ENCODE results near the gene E2F2. TPM values are rescaled to one million over a fixed set of nuclear protein-coding genes. Genes with fewer than 3 reads are reported as not detected.

Gene E2F2
- total and polyA plus RNA-seq, 2 of the 13 experiments (the other 11 are each of a cell fraction or from before 2014, with no cell fraction given) = 0.65 to 6.6 TPM

- TF ChIP-seq, protein P1, sequence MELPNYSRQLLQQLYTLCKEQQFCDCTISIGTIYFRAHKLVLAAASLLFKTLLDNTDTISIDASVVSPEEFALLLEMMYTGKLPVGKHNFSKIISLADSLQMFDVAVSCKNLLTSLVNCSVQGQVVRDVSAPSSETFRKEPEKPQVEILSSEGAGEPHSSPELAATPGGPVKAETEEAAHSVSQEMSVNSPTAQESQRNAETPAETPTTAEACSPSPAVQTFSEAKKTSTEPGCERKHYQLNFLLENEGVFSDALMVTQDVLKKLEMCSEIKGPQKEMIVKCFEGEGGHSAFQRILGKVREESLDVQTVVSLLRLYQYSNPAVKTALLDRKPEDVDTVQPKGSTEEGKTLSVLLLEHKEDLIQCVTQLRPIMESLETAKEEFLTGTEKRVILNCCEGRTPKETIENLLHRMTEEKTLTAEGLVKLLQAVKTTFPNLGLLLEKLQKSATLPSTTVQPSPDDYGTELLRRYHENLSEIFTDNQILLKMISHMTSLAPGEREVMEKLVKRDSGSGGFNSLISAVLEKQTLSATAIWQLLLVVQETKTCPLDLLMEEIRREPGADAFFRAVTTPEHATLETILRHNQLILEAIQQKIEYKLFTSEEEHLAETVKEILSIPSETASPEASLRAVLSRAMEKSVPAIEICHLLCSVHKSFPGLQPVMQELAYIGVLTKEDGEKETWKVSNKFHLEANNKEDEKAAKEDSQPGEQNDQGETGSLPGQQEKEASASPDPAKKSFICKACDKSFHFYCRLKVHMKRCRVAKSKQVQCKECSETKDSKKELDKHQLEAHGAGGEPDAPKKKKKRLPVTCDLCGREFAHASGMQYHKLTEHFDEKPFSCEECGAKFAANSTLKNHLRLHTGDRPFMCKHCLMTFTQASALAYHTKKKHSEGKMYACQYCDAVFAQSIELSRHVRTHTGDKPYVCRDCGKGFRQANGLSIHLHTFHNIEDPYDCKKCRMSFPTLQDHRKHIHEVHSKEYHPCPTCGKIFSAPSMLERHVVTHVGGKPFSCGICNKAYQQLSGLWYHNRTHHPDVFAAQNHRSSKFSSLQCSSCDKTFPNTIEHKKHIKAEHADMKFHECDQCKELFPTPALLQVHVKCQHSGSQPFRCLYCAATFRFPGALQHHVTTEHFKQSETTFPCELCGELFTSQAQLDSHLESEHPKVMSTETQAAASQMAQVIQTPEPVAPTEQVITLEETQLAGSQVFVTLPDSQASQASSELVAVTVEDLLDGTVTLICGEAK (IDR thresholded peaks at IDR 0.05) = no peak
- TF ChIP-seq, protein P1 (CRISPR knock-in tag; IDR thresholded peaks at IDR 0.05) = 0 out of 2 replicates have a peak, but pooled peaks have one; percentile 3
- TF ChIP-seq SRY (CRISPR knock-in tag; IDR thresholded peaks at IDR 0.05) (peak; percentile 14; the same call in 1 of the 2 replicates), ZNF558 (CRISPR knock-in tag; IDR thresholded peaks at IDR 0.05; ENCODE audit: borderline replicate concordance) (0 out of 2 replicates have a peak, but pooled peaks have one; percentile 63), SMAD3 (CRISPR knock-in tag; IDR thresholded peaks at IDR 0.05) (no peak), ARNTL (CRISPR knock-in tag; IDR thresholded peaks at IDR 0.05) (0 out of 2 replicates have a peak, but pooled peaks have one; percentile 6), ZNF503 (CRISPR knock-in tag; IDR thresholded peaks at IDR 0.05) (no peak), ZNF274 (CRISPR knock-in tag; IDR thresholded peaks at IDR 0.05) (no peak), ZBTB42 (CRISPR knock-in tag; IDR thresholded peaks at IDR 0.05) (0 out of 2 replicates have a peak, but pooled peaks have one; percentile 33), ZNF33A (CRISPR knock-in tag; IDR thresholded peaks at IDR 0.05; ENCODE audit: borderline replicate concordance) (no peak), ZNF790 (CRISPR knock-in tag; IDR thresholded peaks at IDR 0.05; ENCODE audit: borderline replicate concordance) (peak; percentile 91), ZNF691 (CRISPR knock-in tag; IDR thresholded peaks at IDR 0.05; ENCODE audit: borderline replicate concordance, low read depth) (no peak), ZKSCAN1 (IDR thresholded peaks at IDR 0.05; ENCODE audit: low read length) (no peak)
- TF ChIP-seq, protein P2, sequence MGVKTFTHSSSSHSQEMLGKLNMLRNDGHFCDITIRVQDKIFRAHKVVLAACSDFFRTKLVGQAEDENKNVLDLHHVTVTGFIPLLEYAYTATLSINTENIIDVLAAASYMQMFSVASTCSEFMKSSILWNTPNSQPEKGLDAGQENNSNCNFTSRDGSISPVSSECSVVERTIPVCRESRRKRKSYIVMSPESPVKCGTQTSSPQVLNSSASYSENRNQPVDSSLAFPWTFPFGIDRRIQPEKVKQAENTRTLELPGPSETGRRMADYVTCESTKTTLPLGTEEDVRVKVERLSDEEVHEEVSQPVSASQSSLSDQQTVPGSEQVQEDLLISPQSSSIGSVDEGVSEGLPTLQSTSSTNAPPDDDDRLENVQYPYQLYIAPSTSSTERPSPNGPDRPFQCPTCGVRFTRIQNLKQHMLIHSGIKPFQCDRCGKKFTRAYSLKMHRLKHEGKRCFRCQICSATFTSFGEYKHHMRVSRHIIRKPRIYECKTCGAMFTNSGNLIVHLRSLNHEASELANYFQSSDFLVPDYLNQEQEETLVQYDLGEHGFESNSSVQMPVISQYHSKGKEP (CRISPR knock-in tag; IDR thresholded peaks at IDR 0.05) = no peak
- TF ChIP-seq, protein P3, sequence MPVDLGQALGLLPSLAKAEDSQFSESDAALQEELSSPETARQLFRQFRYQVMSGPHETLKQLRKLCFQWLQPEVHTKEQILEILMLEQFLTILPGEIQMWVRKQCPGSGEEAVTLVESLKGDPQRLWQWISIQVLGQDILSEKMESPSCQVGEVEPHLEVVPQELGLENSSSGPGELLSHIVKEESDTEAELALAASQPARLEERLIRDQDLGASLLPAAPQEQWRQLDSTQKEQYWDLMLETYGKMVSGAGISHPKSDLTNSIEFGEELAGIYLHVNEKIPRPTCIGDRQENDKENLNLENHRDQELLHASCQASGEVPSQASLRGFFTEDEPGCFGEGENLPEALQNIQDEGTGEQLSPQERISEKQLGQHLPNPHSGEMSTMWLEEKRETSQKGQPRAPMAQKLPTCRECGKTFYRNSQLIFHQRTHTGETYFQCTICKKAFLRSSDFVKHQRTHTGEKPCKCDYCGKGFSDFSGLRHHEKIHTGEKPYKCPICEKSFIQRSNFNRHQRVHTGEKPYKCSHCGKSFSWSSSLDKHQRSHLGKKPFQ (CRISPR knock-in tag; IDR thresholded peaks at IDR 0.05; ENCODE audit: insufficient replicate concordance) = peak; percentile 27
These were observed 27.8 kb upstream of the E2F2 start (continued) for GRCh38 chr1:23558872-23559135.

Data from HepG2 (cell line).